ENCODE measurements around the gene KRTAP2-4.
"Not testable (repeated sequence)": the region's sequence is repeated elsewhere in the genome, so short reads cannot be mapped to it uniquely, and the experiment has no call there.

Gene KRTAP2-4

DNA sequence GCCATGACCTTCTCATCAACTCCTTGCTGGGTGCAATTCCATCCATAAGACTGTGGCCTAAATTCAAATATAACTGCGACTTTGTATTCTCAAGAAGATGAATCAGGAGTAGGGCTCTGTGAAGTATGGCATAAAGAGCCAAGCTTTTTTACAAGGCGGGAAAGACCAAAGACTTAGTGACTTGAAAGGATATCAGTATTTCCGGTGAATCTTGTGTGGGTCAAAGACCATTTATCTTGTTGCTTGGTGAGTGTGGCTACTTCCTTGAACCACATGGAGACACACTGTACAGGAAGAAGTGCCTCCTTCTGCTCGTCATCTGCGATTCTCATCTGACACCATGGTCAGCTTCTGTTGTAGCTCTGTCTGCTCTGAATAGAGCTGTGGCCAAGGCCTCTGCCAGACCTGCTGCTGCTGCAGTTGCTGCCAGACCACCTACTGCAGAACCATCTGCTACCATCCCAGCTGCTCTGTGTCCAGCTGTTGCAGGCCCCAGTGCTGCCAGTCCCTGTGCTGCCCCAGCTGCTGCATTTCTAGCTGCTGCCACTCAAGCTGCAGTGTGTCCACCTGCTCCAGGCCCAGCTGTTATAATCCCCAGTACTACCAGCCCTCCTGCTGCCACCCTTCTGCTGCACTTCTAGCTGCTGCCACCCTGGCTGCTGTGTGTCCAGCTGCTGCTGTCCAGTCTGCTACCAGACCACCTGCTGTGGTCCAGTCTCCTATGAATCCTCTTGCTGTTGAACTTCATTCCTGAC lies 6.1 kb upstream of the KRTAP2-4 start:
- no peak for DNase-seq

DNA sequence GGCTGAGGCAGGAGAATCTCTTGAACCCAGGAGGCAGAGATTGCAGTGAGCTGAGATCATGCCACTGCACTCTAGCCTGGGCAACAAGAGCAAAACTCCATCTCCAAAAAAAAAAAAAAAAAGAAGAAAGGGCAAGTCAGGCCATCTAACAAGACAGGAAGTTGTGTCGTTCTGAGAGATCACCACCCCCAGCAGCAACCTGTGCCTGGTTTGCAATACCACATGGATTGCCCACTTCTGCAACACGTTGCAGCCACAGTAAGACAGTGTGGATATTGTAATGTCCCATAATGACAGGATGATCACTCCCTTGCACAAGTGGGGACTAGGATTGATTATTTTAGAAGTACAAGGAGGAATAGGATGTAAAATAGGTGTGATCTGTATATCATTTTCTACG lies 3.4 kb upstream of the KRTAP2-4 start:
- DNase-seq: no peak

DNA sequence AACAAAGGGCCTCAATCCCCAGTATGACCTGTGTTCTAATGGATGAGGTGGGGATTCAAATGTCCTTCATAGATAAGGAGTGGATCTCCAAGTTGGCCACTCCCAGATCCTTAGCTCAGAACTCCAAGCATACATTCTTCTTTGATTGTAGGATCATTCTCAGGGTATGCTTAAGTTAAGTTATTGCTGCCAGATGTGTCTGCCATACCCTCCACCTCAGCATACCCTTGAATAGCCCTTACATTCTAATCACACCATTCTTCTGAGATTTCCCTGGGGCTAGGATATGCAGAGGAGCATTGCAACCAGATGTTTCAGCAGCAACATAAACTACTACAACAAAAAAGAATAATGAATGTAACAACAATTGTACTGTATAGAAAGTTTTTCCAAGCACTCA lies 1.6 kb upstream of the KRTAP2-4 start:
- DNase-seq: no peak

DNA sequence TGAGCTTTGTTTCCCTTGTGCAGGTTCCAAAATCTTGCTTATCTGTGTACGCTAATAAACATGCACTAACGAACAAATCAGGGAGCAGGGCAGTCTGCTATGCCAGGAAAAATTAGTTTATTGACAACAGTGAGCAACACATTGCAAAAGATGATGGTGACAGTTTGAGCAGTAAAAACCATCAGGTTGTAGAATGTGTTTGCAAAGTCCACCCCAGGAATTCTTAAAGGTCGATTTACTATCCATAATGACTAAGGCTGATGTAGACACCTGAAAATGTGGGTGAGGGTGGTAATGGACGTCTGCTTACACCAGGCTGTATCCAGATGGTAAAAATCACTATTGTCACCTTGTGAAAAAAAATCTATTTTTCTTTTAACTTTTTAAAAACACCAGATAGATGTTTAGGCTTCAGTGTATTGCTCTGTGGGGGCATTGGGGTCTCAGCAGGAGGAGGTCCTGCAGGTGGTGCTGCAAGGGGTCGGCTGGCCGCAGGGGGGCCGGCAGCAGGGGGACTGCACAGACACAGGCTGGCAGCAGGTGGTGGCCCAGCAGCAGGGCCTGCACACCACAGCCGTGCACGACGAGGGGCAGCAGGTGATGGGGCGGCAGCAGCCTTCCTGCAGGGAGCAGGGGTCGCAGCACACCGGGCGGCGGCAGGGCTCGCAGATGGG lies 526 bp downstream of the KRTAP2-4 start:
- DNase-seq: not testable (repeated sequence)

DNA sequence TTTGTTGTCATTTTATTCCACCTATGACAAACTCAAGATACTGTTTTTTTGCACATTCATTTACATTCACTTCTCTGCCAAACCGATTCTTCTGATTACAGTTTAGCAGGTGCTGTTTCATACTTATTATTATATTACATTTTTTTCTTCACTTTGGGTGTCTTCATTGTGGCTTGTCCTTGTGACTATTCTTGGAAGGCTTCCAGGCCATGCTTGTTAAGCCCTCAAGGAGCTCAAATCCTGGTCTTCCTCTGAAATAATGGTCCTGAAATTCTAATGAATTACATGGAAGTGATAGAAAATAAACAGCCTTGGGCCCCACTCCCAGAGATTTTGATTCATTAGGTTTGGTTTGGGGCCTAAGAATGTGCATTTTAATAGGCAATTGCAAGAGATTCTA lies 1.4 kb downstream of the KRTAP2-4 start:
- no peak for DNase-seq

DNA sequence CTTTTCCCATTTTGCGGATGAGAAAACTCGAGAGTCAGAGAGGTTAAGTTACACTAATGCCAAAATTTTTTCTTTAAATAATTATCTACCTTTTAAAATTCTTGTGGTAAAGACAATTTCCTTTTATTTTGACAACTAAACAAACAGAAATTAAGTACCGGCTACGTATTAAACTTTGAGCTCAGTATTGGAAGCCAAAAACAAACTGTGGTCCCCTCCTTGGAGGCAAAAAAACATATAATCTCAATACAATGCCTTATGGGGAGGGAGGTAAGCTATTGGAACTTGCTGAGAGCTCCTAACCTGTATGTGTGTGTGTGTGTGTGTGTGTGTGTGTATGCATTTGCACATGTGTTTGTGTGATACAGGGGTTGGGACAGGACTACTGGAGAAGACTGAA lies 2.2 kb downstream of the KRTAP2-4 start:
- no peak for DNase-seq

DNA sequence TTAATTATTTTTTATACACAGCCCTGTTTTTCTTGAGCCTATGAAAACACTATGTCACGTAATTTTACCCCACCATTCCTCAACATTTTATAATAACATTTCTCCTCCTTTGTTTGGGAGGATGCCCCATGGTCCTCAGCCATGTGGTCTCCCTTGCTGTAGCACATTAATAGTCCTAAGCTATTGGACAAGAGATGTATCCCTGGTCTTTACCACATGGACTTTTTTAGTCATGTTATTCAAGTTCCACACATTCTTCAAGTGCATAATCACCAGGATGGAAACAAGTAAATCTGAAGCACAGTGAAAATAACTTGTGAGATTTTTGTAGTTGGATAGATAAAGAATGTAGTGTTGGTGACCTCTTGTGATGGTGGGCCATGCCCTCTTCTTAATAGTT lies 3.7 kb downstream of the KRTAP2-4 start:
- DNase-seq: no peak

DNA sequence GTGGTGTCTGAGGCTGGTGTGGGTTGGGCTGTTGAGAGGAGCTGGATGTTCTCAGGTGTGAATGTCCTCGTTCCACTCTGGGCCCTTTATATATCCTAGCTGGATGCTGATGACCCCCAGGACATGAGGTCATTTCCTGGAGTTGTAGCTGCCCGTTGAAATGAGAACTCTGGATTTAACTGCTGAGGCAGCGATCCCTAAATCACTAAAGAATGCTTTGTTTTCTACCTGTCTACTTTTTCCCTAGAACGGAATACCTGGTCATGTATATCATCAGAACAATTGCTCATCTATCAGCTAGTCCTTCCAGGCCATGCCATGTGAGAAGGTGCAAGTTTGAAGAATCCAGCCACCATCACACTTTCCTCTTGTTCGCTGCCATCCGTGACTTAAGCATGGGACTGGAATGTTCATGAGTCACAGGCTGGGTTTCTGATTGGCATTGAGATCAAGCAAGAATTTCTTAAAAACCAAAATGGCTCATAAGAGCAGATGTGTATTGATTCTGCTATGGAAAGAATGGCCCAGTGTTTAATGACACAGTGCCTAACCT lies 5.6 kb downstream of the KRTAP2-4 start, which contains the start of gene KRTAP2-3:
Gene KRTAP2-3, minus strand, starts transcription at position 63 of the 553 bp plus-strand sequence. CDS start 64 bp downstream, outside the sequence.
- no peak for DNase-seq

DNA sequence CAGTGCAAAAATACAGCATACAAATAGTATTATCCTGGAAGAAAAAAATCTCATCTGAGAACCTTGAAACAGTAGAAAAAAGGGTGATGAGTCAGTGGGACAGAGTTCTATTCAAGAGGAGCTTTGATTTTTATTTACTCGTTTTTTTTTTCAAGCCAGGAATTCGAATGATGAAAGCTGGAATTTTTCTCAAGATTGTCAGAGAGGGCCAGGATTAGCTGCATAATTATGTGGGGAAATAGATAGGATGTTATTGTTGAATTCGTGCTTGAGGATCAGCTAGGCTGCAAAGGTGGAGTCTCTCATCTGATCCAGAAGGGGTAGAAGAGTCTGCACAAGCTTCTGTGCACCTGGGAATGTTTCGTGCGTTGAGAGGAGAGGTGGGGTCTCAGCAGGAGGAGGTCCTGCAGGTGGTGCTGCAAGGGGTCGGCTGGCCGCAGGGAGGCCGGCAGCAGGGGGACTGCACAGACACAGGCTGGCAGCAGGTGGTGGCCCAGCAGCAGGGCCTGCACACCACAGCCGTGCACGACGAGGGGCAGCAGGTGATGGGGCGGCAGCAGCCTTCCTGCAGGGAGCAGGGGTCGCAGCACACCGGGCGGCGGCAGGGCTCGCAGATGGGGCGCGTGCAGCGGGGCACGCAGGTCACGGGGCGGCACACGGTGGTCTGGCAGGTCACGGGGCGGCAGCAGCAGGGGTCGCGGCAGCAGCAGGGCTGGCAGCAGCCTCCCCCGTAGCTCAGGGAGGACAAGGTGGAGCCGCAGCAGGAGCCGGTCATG lies 6.2 kb downstream of the KRTAP2-4 start:
- DNase-seq: not testable (repeated sequence)

DNA sequence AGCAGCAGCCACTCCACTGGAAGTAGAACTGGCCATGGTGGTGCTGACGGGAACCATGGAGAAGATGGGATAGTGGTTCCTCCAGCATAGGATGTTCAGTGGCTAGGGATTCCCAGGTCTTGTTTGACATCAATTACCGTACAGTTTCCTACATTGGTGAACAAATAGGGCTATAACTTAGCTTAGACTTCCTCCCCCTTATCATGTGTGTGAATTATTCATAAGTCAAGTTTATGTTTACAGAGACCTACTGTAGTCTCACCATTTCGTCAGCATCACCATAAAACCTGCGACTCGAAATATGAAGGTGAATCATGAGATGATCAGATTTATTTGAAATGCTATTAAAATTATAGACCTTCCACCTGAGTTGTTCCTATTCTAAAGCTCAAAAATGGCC lies 6.9 kb downstream of the KRTAP2-4 start:
- DNase-seq: no peak

DNA sequence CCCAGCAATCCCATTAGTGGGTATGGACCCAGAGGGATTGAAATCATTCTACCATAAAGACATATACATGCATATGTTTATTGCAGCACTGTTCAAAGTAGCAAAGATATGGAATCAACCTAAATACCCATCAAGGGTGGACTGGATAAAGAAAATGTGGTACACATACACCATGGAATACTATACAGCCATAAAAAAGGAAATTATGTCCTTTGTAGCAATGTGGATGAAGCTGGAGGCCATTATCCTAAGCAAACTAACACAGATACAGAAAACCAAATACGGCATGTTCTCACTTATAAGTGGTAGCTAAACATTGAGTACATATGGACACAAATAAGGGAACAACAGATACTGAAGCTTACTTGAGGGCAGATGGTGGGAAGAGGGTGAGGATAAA lies 8.1 kb downstream of the KRTAP2-4 start:
- no peak for DNase-seq

DNA sequence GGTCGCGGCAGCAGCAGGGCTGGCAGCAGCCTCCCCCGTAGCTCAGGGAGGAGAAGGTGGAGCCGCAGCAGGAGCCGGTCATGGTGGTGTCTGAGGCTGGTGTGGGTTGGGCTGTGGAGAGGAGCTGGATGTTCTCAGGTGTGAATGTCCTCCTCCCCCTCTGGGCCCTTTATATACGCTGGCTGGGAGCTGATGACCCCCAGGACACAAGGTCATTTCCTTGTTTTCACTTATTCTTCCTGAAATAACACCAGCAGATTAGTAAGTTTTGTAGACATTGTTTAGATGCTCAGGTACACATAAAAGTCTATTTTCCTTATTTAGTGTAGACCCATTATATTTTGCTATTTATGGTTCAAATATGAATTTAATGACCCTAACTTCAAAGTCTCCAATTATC lies 10.5 kb downstream of the KRTAP2-4 start, which contains the start of gene KRTAP2-2:
Gene KRTAP2-2, minus strand, starts transcription at position 101 of the 400 bp plus-strand sequence. Its CDS starts 19 bp downstream, at position 82.
- DNase-seq: not testable (repeated sequence)

DNA sequence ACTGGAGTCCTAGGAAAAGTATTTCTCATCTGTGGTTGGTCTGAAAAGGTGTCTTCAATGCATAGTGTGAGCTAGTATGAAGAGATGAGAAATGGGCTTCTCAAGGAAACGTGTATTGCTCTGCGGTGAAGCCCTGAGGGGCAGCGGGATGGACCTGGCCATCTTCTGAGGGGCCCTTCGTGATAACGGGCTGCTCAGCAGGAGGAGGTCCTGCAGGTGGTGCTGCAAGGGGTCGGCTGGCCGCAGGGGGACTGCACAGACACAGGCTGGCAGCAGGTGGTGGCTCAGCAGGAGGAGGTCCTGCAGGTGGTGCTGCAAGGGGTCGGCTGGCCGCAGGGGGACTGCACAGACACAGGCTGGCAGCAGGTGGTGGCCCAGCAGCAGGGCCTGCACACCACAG lies 11.1 kb downstream of the KRTAP2-4 start:
- not testable (repeated sequence) for DNase-seq

DNA sequence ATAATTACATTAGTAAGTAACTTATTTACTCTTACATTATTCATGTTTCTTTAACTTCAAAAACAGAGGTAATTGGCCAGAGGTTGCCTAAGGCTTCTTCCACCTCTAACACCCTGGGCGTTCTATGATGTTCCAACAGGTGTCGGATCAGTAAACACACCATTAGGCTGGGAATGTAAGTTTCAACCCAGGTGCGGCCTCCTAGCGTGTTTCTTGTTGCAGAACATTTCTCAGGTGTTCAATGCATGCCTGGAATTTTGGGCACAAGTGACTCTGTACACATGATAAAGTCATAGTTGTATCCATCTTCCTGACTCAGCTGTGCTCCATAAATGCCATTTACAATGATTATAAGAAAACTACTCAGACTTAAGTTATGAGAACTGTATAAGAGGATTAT lies 11.7 kb downstream of the KRTAP2-4 start:
- no peak for DNase-seq

DNA sequence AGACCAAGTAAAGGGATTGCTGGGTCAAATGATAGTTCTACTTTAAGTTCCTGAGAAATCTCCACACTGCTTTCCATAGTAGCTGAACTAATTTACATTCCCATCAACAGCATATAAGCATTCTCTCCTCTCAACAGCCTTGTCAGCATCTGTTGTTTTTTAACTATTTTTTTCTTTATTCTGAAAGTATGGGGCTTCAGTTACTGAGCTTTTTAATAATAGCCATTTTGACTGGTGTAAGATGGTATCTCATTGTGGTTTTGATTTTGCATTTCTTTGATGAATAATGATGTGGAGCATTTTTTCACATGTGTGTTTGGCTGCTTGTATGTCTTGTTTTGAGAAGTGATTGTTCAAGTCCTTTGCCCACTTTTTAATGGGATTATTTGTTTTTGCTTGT lies 13.1 kb downstream of the KRTAP2-4 start:
- no peak for DNase-seq

DNA sequence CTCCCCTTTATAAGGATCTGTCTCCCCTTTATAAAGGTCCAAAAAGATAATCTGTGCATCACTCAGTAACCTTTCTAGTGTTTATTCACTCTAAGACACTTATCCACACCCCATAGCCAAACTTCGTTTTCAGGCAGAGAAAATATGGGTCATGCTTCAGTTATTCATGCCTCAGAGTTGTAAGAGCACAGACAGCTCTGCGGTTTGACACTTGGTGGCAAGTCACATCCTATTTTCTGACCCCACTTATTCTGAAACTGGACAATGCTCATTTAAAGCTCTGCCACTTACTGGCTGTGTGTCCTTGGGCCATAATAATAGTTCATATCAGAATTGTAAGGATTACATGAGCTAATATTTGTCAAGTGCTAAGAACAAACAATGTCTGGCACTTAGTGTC lies 16.6 kb downstream of the KRTAP2-4 start:
- no peak for DNase-seq

DNA sequence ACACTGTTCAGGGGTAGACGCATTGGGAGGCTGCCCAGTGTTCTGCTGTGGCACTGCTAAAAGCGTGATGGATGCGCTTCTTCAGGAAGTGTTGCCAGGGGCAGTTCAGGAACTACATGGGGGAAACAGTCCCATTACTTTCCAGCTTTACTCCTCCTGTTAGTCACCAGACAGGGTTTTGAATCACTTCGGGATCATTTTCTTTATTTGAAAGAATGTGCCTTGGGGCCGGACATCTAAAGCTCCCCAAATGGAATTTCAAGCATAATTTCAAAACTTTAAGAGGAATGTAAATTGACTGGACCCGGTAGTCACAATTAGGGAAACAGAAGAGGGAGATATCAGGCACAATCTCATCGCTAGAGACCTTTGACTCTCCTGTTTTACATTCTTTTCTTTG lies 17.2 kb downstream of the KRTAP2-4 start:
- no peak for DNase-seq

DNA sequence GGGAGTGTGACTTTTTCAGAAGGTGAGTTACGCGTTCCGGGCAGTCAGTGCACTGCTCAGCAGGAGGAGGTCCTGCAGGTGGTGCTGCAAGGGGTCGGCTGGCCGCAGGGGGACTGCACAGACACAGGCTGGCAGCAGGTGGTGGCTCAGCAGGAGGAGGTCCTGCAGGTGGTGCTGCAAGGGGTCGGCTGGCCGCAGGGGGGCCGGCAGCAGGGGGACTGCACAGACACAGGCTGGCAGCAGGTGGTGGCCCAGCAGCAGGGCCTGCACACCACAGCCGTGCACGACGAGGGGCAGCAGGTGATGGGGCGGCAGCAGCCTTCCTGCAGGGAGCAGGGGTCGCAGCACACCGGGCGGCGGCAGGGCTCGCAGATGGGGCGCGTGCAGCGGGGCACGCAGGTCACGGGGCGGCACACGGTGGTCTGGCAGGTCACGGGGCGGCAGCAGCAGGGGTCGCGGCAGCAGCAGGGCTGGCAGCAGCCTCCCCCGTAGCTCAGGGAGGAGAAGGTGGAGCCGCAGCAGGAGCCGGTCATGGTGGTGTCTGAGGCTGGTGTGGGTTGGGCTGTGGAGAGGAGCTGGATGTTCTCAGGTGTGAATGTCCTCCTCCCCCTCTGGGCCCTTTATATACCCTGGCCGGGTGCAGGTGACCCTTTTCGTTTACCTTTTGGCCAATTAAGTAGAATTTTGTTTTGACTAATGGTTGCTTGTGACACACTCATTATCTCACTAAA lies 18.8 kb downstream of the KRTAP2-4 start, which contains the start of gene KRTAP2-1:
Gene KRTAP2-1, minus strand, starts transcription at position 582 of the 731 bp plus-strand sequence. Its CDS starts 49 bp downstream, at position 533.
- not testable (repeated sequence) for DNase-seq

DNA sequence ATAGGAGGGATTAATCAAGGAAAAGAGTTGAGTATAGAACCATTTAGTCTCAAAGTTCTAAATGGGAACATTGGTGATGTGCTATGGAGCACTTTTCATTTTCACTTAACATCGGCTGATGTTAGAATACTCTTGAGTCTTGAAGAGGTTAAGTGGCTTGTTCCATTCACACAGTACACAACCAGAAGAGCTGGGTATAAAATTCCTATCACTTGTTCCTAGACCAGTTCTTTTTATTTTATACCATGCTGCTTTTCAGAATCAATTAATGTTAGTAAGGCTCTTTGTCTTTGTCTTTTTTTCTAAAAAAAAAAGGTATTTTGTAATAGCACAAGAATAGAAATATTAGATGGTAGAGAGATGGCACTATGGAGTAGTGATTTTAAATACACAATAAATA lies 22.7 kb downstream of the KRTAP2-4 start:
- no peak for DNase-seq

DNA sequence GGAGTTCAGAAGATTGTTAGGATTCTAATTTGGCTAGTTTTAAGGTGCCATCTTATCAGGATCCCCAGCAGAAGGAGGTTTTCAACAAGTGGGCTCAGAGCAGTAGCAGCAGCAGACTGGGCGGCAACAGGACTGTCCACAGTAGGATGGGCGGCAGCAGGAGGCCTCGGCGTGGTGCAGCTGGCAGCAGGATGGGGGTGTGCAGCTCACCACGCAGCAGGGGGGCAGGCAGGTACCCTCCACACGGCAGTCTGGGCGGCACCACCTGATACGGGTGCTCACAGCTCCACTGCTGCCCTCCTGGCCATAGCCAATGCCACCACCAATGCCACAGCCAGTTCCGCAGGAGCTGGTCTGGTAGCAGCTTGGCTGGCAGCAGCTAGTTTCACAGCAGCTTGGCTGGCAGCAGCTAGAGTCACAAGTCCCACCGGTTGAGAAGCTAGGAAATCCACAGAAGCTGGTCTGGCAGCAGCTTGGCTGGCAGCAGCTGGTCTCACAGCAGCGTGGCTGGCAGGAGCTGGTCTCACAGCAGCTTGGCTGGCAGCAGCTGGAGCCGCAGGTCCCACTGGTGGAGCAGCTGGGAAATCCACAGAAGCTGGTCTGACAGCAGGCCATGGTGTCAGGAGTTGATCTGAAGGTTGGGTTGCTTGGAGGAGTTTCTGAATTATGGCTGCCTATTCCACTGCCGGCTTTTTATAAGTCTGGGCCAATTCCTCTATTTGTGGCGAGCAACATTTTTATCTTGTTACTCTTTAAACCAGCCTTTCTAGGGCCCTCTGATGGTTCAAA lies 24.7 kb downstream of the KRTAP2-4 start, which contains the start of gene KRTAP1-1:
Gene KRTAP1-1, minus strand, starts transcription at position 668 of the 789 bp plus-strand sequence. Its CDS starts 53 bp downstream, at position 615.
- DNase-seq: not testable (repeated sequence)

DNA sequence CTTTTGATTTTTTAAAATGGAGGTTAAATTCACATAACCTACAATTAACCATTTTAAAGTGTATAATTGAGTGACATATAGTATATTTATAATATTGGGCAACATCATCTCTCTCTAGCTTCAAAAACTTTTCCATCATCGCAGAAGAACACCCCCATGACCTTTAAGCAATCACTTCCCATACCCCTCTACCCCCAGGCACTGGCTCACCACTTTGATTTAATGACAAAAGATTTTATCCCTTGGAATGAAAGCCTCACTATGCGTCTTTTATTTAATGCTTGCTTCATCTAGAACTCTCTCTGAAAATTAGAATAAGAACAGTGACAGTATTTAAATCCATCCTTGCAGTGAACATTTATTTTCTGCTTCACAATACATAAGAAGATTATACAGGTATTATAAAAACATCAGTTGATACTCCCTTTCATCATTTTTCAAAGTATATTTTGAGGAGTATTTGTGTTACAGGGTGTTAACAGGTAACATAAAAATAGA lies 27.8 kb downstream of the KRTAP2-4 start:
- no peak for DNase-seq

All from NCI-H1694 (cell line).